Lower leg skin (tissue), 4 donors: ENCODE measurements around the gene TRABD. TPM values are rescaled to one million over a fixed set of nuclear protein-coding genes. Genes with fewer than 3 reads are reported as not detected.

Experiments used
- DNase-seq, 2 donors: peaks; one replicate each; pipeline ENCODE4 v3.0.0-alpha.2; 2019; ENCODE audit warnings: low spot score in 2 of 2
- H3K4me3 ChIP-seq: fragments of 200-600 bp; sonication (generic); 2 replicates; pipeline ENCODE4 v1.5.1; 2017; ENCODE audit warnings: mild to moderate bottlenecking, low read depth; ENCODE audit not compliant: poor library complexity, severe bottlenecking
- POLR2A ChIP-seq, 2 donors: fragments of 450-650 bp; IDR thresholded peaks; one replicate each; pipeline ENCODE4 v1.6.1; 2016 to 2017; ENCODE audit warnings: antibody characterized with exemption in 2 of 2, mild to moderate bottlenecking in 1 of 2, moderate library complexity in 1 of 2
- WGBS, 2 donors: methylation state at CpG; one replicate each; pipeline ENCODE4 v1.1.5; 2018; 5-methylcytosine and 5-hydroxymethylcytosine counted together
- intact Hi-C: fragments of 100-400 bp; cut with DNase I; formaldehyde crosslinking; loops from one replicate; pipeline ENCODE4 v1.15.0; 2023; ENCODE audit warnings: low total_unique reads
- total RNA-seq, 4 donors: library from RNA; depleted of rRNA; stranded (reverse); fragments of >200 nt; gene quantifications; one replicate each; pipeline ENCODE4 v1.1.0, GENCODE V29; 2016
- TF ChIP-seq, protein P1 (sequence below), 3 donors: fragments of 450-650 bp; IDR thresholded peaks; one replicate each; pipeline ENCODE4 v1.5.1; 2016; ENCODE audit warnings: antibody characterized with exemption in 3 of 3, mild to moderate bottlenecking in 3 of 3, moderate library complexity in 2 of 3

TRABD gene
- total RNA-seq, 4 donors from 2014 or later = 31.5 to 62.7 (median 46.4) TPM

DNA sequence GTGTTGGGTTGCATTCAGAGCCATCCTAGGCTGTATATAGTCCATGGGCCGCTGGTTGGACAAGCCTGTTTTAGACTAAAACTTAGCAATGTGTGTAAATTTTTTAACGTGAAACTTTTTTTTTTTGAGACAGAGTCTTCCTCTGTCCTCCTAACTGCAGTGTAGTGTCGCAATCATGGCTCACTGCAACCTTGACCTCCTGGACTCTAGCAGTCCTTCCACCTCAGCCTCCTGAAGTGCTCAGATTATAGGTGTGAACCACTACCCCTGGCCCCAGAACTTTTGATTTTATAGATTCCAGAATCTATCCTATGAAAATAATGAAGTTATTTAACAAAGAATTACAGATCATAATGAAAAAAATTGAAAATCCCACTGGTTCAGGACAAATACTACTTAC lies 45.1 kb upstream of the TRABD start:
- H3K4me3 ChIP-seq = no peak overlapping the region

DNA sequence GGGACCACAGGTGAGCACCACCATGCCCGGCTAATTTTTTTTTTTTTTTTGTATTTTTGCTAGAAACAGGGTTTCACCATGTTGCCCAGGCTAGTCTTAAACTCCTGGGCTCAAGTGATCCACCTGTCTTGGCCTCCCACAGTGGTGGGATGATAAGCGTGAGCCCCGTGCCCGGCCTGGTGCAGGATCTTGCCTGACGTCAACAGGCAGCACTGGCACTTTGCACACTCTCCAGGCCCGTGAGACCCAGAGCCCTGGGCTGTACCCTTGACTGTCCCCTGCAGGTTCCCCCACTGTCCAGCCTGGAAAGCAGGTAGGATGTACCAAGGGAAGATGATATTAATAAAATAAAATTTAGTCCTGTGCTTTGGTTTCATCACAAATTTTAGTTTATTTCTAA lies 44.3 kb upstream of the TRABD start:
- WGBS, 2 donors = 81 to 91% methylated on average over 6 of the region's 6 CpGs
- intact Hi-C loops = no loop called here
- DNase-seq = peak in 1 of 2 donors; percentile 49
- TF ChIP-seq, protein P1, sequence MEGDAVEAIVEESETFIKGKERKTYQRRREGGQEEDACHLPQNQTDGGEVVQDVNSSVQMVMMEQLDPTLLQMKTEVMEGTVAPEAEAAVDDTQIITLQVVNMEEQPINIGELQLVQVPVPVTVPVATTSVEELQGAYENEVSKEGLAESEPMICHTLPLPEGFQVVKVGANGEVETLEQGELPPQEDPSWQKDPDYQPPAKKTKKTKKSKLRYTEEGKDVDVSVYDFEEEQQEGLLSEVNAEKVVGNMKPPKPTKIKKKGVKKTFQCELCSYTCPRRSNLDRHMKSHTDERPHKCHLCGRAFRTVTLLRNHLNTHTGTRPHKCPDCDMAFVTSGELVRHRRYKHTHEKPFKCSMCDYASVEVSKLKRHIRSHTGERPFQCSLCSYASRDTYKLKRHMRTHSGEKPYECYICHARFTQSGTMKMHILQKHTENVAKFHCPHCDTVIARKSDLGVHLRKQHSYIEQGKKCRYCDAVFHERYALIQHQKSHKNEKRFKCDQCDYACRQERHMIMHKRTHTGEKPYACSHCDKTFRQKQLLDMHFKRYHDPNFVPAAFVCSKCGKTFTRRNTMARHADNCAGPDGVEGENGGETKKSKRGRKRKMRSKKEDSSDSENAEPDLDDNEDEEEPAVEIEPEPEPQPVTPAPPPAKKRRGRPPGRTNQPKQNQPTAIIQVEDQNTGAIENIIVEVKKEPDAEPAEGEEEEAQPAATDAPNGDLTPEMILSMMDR (IDR thresholded peaks at IDR 0.05) = no peak
- no peak for TF ChIP-seq POLR2A (IDR thresholded peaks at IDR 0.05)
- H3K4me3 ChIP-seq = no peak overlapping the region

More for the DNA sequence above, 45.1 kb upstream of the TRABD start:
- 73 to 84% methylated on average over 3 of the region's 3 CpGs for WGBS, 2 donors
- DNase-seq = peak in 1 of 2 donors; percentile 28
- intact Hi-C loops = no loop called here
- TF ChIP-seq, protein P1 (IDR thresholded peaks at IDR 0.05) = no peak
- TF ChIP-seq POLR2A (IDR thresholded peaks at IDR 0.05) = no peak

DNA sequence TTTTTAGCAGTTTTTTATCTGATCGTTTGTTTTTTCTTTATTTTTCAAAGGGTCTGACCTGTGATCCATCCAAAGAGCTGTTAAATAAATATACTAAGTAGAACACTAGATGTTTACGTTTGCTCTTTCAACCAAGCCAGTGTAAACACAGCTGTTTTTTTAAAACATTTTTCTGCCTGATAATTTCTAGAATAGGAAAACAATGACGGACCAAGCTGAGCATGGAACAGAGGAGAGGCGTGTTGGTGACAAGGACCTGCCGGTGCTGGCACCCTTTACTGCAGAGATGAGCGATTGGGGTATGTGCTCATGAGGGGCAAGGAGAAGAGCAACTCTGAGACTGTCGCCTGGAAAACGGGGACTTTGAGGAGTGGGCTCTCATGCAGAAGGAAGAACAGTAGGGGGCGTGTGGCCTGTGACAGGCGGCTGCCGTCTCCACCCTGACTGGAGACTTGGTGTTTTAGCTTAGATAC lies 43.8 kb upstream of the TRABD start:
- intact Hi-C loops = no loop called here
- peak in 1 of 2 donors; percentile 43 for DNase-seq
- 57 to 58% methylated on average over 11 of the region's 11 CpGs for WGBS, 2 donors
- no peak for TF ChIP-seq POLR2A (IDR thresholded peaks at IDR 0.05)
- TF ChIP-seq, protein P1 (IDR thresholded peaks at IDR 0.05) = no peak
- H3K4me3 ChIP-seq = no peak overlapping the region

DNA sequence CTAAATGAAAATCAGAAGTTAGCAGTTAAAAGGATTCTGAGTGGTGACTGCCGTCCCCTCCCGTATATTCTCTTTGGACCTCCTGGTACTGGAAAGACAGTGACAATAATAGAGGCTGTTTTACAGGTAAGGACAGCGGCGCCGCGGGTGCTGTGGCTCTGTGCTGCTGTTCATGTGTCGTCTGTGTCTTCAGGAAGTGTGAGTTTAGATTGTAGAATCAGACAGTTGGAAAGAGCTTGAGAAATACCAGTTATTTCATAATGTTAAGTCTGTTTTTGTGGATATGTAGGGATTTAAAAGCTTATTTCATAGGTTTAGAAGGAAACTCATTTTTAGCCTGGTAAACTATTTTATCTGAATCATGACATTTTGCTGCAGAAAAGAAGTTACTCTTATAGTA lies 42.6 kb upstream of the TRABD start:
- no peak overlapping the region for H3K4me3 ChIP-seq
- WGBS, 2 donors = 74 to 80% methylated on average over 7 of the region's 7 CpGs
- DNase-seq = no peak
- intact Hi-C loops = no loop called here
- TF ChIP-seq, protein P1 (IDR thresholded peaks at IDR 0.05) = no peak
- no peak for TF ChIP-seq POLR2A (IDR thresholded peaks at IDR 0.05)

DNA sequence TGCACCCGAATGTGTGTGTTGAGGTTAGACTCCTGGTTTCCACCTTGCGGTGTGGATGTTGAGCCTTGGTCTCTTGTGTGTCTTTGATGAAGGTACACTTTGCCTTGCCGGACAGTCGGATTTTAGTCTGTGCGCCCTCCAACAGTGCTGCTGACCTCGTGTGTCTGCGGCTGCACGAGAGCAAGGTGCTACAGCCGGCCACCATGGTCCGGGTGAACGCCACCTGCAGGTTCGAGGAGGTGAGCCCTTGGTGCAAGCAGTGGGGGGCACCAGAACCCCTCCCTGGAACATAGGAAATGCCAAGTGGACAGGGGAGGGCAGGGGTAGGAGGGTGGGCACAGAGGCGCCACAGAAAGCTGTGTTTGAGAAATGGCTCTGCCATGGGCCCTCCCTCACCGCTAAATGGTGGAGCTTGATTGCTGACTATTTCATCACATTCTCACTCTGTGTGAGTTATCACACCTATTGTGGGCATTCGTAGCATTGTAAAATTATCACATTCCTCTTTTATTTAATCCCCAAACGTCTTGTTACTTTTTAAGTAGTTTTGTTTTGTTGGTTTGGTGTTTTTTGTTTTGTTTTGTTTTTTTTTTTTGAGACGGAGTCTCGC lies 41.6 kb upstream of the TRABD start:
- 82 to 88% methylated on average over 16 to 18 of the region's 18 CpGs for WGBS, 2 donors
- no peak for DNase-seq
- TF ChIP-seq, protein P1 (IDR thresholded peaks at IDR 0.05) = no peak
- no peak for TF ChIP-seq POLR2A (IDR thresholded peaks at IDR 0.05)
- H3K4me3 ChIP-seq = no peak overlapping the region
- intact Hi-C loops = no loop called here
